GM21526 (cell line): ENCODE data around the gene KL.

Source experiments
- ATAC-seq: cut with Tn5 transposase; IDR thresholded peaks from one replicate; pipeline ENCODE4 v1.9.1; 2021; ENCODE audit warnings: moderate library complexity; ENCODE audit not compliant: unreplicated experiment, low FRiP score

Gene KL

DNA sequence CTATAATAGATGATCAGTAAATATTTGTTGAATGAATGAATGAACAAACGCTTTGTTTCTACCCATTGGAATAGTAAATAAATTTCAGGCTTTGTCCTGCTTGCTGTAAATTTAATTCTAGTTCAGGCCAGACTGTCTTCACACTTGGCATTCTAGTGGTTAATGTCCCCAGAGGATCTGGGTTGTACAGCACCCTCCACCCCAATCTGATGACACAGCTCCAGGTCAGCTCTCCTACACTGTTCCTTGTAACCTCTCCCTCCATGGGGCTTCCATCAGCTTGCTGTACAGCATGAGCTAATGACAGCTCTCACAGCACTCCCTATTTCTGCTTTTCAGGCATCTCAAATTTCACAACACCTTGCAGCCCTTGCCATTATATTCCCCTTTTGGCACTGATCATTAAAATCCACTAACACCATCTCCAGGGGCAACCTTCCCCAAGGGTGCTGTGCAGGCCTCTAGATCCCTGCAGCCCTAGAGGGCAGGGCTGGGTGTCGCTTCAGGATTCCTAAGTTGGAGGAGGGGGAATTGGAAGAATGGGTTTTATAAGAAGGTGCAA is 12.7 kb upstream of the KL start:
- ATAC-seq, result no peak

DNA sequence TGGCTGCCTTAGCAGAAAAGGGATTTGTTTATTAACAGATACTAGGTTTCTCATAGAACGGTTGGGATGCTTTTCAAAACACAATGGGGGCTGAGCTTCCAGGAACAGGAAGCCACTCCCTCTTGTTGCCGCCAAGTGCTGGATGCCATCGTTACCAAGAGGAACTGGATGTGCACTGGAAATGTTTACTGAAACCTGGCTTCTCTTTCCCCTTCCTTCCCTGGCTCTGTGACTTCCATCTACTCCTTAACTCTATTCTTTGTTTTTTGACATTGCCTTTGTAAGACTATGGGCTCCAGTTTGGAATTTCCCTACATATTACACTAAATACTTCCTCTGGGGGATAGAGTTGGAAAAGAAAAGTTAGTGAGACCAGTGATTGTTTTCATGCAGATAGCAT is 11.7 kb upstream of the KL start:
- ATAC-seq, result no peak

DNA sequence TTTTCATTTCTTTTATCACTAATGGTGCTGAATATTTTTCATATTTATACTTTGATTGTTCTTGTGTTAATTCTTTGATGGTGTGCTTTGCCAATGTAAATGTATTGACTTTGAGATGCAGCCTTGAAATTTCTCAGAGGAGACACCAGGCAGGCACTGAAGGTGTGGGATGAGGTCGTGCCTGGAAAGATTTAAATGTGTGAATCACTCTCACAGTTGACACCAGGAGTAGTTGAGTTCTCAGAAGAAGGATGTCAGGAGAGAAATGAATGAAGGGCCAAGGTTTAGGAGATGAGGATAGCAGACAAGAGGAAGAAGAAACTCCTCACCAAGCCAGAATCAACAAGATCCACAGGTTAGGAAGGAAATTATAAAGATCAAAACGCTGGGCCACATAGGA is 10.1 kb upstream of the KL start:
- ATAC-seq, result no peak

DNA sequence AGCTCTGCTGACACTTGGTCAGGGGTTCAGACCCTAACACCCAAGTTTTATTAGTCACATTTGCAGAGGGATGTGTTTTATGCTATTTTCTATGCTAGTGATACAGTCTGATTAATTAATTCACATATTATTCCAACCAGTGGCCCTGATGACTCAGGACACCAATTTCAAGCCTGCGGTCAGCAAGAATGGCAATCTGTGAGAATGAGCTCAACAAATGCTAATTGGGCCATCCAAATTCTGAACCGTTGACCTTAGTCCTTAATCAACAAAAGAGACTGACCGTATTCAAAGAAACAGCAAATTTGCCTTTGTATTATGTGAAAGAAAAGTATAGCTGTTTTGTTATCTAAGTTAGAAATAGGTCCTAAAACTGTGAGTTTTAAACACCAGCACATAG is 9.6 kb upstream of the KL start:
- no peak for ATAC-seq

DNA sequence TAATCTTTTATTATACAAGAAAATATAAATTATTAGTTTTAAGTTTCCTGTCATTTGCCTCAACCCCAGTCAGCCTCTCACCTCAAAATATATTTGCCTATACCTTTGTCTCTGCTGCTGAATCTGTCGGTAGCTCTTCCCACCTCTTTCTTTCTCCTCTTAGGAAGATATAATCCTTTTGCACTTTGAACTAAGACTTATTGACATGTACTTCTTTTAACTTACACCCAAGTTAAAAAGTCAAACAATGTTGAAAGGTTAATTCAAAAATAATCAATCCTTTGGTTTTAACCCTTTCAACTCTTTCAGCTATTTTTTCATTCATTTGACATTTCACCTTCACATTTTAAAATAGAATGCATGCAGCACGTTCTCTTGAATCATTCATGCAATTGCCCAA is 9.0 kb upstream of the KL start:
- ATAC-seq, result no peak

DNA sequence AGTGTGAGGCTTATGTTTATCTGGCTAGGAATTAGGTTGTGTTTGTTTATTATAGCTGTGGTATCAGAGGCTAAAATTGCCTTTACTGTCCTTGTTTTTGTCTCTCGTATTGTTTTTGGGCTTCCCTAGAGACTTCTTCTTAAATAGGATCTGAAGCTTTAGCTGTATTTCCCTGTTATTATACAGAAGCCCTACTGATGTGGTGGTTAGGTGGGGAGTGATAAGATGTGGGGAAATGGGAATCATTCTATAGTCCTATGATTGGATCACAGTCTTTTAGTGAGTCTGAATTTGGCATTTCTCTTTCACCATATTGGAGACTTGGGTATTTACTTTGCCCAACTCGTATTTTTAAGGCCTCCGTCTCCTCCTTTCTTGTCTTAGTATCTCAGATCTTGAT is 8.3 kb upstream of the KL start:
- ATAC-seq, result no peak

DNA sequence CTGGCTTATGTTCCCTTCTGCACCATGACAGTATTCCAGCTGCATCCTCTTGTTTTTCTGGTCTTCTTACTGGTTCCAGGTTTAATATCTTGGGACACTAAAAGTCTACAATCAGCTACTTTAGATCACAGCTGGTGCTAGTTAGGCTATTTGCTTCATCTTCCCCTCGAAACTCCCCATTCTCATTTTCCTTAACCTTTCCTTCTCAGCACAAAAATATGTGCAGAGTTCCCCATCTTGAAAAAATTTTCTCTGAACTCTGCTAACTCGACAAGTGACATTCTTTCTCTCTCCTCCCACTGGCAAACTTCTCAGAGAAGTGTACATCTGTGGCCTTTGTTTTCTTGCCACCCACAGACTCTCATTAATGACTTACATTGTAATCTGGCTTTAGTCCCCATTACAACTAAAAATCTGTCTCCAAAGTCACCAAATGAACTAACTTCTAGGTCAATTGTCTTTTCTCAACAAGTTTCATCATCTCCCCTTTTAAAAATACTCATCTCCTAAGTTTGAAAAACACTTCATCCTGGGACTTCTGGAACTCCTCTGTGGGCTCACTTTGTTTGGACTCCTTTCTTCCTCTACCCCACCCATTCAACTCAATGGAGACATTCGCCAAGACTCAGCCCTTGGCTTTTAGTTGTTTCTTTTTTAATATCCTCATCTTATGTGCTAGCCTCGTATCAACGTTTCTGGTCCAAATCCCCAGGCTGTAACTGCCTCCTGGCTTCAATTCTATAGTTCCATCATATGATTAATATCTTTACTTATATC is 7.1 kb upstream of the KL start:
- no peak for ATAC-seq

DNA sequence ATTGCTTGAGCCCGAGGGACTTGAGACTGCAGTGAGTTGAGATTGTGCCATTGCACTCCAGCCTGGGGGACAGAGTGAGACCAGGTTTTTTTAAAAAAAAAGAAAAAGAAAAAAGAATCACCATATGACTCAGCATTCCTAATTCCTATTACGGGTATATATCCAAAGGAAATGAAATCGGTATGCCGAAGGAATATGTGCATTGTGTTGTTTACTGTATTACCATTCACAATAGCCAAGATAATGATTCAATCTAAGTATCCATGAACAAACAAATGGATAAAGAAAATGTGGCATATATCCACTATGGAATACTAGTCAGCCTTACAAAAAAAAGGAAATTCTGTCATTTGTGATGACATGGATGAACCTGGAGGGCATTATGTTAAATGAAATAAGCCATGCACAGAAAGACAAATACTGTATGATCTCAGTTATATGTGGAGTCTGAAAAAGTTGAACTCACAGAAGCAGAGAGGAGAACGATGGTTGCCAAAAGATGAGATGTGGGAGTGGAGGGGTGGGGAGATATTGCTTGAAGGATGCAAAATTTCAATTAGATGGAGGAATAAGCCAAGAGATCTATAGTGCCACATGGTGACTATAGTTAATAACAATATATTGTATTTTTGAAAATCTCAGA is 4.3 kb upstream of the KL start:
- ATAC-seq, result no peak

DNA sequence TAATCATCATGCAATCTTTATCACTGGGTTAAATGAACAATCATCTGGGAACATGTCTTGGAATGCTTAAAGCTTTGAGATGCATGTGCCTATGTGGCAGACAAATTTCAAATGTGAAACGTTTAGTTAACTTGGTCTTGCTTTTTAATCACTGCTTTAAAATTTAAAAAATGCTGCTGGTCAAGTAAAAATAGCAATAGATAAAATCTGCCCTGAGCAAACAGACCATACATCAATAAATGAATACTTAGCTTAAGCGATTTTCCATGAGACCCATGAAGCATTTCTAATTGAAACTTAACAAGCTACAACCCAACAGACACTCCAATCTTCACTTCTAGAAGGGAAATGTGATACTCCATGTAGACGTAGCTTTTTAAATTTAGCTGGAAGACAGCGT is 1.9 kb upstream of the KL start:
- no peak for ATAC-seq

DNA sequence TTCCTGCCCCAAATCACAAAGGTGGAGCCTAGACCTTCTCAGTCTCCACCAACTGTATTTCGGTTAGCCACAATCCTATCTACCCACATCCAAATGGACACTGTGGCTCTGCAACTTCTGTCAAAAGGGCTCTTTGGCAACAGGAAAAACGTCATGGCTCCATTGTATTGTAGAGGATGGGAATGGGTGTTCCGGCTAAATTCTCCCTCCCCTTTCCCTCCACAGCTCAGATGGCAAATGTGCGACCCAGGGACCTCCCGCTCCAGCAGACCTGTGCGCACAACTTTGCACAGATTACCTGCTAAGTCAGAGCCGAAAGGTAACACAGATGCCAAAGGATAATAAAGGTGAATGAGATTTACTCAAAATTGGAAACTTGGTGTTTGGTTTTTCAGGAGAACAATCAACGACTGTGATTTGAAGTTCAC is 968 bp upstream of the KL start:
- no peak for ATAC-seq

DNA sequence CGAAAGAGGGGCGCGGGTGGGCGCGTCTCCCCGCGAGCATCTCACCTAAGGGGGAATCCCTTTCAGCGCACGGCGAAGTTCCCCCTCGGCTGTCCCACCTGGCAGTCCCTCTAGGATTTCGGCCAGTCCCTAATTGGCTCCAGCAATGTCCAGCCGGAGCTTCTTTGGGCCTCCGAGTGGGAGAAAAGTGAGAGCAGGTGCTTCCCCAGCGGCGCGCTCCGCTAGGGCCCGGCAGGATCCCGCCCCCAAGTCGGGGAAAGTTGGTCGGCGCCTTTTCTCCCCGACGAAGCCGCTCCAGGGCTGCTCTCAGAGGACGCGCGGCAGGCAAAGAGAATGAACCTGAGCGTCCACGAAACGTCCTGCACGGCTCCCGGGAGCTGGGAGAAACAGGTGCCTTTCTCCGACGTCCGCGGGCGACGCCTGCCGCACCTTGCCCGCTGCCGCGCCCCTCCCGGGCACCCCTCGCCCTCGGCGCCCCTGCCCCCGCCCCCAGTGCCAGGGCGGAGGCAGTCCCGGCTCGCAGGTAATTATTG is 366 bp upstream of the KL start:
- no peak for ATAC-seq

DNA sequence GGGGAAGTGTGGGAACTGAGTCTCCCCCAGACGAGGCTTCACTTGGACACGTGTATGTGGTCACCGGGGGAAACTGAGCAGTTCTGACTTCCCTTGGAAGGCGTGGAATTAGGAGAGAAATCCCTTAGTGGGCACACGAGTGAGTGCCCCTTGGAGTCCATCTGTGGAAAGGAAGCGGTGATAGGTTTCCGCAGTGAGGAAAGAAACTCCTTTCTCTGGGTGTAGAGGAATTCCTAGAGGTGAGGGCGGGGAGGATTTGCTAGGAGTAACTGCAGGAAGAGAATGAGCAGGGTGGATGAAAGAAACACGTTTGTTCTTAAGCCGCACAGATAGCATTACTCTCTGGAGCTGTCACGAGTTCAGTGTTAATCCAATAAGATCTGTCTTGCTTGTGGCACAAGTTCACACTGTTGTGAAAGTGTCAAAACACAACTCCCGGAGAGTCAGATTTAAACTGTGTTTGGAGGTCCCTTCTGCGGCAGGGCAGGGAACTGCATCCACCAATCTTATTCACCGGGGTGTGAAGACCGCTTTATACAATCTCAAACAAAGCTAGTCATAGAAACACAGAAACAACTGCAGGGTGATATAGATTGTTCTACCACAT is 1.2 kb downstream of the KL start:
- peak; percentile 75 for ATAC-seq

DNA sequence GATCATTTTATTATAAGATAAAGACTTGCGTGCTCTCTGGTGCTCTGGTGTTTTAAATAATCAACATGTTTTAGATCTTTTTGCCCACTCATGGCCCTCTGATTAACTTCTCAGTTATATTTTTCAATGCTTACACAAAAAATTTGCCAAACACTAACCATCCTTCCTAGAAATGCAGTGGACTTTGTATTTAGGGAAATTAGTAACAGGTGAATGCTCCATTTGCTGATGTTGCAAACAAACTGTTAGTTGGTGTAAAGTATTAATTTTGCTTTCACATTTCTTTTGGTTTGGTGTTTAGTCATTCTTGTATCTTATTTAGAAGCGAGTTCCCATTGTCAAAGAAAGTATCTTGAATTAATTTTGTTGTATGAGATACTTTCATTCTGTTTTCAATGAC is 2.7 kb downstream of the KL start:
- no peak for ATAC-seq

DNA sequence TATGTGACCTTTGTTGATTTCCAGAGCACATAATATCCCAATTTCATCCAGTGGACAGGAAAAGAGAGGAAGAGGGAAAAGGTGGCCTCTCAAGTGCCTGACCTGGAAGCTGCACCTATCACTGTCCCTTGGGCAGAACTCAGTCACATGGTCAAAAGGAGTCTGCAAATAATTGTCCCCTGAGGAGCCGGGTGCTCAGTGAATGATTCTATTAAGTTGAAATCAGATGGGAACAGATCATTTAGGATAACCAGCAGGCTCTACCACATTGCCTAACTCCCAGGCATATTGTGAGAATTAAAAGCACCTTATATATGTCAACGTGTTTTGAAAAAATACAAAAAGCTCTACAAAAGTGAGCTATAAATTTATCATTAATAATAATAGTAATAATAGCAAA is 6.8 kb downstream of the KL start:
- no peak for ATAC-seq

DNA sequence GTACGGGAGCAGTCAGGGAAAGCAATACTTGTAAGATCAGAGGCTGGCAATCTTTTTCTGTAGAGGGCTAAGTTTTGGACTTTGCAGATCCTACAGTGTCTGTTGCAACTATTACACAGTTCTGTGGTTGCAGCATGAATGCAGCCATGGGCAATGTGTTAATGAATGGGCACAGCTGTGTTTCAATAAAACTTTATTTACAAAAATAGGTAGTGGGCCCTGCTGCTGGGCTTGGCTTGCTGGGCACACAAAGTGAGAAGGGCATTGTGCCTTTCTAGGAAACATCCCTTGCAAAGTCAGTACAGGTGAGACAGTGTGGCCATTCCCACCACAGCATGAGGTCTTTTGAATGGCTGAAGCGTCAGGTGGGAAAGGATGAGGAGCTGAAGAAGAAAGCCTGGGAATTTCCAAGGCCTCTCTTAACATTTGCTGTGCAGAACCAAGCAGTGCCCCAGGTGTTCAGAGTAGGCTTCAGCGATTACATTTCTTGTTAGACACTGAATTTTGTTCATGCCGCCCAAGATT is 9.1 kb downstream of the KL start:
- no peak for ATAC-seq

DNA sequence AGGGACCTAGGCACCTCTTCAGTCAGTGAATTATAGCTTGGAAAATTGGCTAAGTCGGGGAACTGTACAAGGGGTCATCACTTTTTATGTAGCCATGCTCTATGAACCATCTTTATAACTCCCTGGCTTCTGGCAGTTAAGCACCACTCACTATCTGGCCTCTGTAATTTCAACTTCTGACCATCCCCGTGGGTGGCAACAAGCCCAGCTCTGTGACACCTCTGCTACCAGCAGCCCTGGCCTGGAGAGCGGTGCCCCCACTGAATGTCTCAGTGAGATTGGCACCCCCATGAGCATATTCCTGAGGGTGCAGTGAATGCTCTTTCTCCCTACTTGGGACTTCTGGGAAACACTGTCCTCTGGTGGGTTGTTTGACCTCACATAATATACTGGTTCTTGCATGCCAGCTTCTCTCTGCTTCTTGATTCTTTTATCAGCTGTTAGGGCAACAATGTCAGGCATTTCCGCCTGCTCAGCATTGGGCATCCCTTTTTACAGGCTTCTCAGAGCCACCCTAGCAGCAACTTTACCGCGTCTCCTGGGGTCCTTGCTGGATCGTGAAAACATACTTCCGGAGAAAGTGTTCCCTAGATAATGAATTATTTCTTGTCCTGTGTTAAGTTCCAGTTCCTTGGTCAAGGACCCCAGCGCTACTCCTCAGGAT is 10.4 kb downstream of the KL start:
- ATAC-seq, result no peak

DNA sequence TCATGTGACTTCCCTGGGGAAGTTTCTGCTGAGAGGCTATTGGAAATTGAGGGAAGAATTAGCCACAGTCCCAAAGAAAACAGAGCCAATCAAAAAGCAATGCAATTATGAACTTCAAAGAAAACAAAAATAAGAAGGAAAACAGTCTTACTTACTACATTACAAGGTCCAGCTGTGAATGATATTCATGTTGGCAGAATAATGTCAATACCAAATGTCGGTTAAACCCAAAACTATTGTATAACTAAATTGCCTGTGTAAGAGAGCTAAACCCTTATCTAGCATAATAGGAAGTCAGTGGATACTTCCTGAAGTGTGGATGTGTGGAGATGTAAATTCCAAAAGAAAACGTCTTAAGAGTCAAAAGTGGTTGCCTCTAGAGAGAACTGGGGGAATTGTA is 12.4 kb downstream of the KL start:
- no peak for ATAC-seq

DNA sequence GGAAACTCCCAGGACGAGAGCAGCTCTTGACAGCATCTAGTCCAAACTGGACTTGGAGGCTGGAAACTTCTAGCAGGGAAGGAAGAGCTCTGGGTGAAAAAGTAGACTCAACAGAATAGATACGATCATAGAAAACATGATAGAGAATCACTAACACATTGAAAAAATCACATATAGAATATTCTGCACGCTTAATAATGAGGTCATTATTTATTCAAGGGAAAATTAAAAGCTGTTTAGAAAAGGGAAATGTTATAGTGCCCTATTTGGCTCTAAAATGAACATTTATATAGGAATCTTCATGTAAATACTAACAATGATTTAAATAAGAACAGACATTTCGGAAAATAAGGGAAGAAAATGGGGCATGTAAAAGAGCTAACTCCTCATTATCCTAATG is 15.1 kb downstream of the KL start:
- no peak for ATAC-seq

DNA sequence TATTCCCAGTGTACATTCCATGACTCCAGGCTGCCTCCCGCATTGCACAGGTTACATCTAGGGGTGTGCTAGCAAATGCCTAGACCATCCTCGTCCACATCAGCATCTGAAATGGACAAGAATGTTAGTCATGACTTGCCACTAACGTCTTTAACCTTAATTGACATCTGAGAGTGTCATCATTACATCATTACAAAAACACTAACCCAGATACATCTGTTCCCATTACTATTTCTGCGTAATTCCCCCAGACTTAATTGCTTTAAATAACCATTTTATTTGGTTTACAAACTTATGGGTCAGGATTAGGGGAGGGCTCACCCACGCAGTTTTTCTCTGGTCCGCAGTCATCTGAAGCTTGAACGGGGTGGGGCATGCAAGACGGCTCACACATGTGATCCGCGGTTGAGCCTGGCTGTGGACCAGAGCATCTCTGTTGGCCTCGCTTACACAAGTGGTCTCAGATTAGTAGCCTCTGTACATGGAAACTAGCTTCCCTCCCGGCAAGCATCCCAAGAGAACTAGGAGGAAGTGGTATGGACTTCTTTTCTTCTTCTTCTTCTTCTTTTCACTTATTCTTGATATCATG is 15.9 kb downstream of the KL start:
- ATAC-seq, result no peak

DNA sequence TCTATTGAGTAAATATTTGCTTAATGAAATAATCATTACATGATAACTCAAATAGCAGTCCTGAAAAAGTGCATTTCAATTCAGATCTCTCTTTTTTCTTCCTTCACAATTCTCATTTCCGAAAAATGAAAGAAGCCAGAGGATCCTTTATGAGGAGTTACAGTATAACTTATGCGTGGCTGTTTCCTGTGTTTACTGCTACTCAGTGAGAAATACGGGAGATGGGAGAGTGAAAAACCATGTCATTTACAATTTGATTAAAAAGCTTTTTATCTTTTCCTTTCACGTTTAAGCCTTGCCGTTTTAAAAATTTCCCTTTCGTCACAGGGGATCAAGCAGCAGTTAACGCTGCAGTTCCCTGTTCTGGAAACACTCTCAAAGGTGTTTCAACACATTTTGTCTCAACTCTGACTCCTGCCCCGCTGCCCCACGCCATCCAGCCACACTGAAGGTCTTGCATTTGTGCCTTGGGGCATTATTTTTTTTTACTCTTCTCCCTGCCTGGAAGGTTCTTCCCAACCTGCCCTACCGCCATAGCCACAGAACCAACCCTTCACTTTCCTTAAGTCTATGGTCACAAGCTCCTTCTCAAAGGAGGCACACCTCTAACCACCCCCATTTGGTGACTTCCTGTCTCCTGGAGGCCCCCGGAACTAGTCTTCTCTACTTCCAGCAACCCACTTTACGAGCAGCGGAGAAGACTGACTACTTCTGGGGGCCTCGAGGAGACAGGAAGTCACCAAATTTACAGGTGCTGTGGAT is 17.0 kb downstream of the KL start:
- peak; percentile 80 for ATAC-seq
